ENCODE results near the gene CD79B.

Gene CD79B

DNA sequence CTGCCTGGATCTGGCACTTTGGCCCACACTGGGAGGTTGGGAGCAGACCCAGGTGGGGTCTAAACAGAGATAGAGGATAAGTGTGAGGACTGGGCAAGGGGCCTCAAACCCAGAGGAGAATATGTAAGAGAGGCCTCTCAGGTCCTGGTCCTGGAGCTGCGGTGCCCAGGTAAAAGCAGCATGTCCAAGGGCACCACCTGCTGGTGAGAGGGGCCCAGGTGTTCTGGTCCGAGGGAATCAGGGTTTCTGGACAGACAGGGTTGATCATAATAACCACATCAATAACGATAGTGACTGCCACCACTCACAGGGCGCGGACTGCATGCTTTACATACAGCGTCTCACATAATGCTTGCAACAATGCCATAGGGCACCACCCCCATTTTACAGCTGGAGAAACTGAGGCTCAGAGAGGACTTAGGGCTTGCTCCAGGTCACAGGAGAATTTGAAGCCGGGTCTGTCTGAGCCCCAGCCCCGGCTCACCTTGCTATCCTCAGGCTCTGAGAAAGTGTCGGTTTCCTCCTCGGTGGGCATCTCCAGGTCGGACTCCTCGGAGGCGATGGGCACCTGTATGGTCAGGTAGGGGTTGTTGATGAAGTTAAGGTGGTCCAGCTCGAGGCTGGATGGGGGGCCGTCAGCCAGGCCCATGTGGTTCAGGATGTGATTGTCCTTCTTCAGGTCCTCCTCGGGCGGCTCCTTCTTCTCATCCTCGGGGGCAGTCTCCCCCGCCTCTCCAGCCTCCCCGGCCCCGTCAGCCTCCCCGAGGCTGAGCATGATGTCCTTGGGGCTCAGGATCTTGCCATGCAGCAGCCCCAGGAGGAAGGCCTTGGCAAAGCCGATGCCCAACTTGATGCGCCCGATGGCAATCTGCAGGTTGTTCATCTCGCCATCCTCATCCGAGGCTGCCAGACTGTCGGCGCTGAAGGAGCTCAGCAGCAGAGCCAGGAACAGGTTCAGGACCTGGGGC is 19.1 kb upstream of the CD79B start:
- peak; percentile 26 for DNase-seq

DNA sequence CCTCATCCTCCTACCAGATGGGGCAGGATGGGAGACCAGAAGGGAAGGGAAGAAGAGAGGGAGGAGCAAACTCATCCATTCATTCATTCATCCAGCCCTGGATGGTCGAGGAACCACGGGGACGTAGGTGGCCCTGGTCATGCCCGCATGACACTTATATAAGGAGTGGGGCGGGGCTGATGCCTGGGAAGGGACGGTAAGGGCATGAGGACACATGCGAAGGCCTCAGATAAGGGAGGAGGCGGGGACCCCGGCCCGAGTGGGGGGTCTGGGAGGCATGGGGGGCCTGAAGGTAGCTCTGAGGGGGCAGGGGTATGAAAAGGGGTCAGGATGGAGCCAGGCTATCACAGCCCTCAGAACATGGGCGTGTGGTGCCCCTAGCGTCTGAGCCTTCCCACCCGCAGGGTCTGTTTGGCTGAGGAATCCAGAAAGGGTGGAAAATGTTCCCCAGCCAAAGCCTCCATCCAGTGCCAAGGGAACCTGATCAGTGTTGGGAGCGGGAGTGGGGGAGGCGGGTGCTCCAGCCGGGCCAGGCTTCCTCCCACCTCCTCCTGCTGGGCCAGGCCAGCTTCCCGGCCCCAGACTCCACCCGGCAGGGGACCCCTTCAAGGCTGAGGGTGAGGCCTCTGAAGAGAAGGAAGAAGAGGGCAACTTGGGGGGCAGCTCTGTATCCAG is 17.6 kb upstream of the CD79B start:
- no peak for DNase-seq

- no peak for DNase-seq
These were observed 16.4 kb upstream of the CD79B start for GRCh38 chr17:63948521-63948920.

DNA sequence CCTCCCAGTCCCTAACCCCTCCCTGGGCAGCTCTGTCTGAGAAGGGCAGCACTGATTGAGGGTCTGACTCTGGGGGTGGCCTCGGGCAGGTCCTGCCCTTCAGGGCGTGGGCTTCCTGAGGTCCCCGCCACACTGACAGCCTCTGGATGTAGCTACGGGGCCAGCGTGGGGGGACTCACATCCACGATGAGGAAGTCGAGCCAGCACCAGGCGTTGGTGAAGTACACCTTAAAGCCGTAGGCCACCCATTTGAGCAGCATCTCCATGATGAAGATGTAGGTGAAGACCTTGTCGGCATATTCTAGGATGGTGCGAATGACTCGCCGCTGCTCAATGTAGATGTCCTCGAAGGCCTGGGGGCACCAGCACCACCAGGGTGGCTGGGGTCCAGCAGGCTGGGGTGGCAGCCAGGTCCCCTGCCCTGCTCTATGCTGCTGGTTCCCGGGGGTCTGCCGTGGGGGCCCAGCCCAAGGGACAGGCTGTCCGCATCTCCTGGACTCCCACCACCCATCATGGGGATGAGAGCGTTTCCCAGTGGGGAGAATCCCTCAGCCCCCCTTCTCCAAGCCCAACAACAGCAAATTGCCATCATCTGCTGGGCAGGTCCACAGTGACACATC is 15.7 kb upstream of the CD79B start:
- DNase-seq = no peak

DNA sequence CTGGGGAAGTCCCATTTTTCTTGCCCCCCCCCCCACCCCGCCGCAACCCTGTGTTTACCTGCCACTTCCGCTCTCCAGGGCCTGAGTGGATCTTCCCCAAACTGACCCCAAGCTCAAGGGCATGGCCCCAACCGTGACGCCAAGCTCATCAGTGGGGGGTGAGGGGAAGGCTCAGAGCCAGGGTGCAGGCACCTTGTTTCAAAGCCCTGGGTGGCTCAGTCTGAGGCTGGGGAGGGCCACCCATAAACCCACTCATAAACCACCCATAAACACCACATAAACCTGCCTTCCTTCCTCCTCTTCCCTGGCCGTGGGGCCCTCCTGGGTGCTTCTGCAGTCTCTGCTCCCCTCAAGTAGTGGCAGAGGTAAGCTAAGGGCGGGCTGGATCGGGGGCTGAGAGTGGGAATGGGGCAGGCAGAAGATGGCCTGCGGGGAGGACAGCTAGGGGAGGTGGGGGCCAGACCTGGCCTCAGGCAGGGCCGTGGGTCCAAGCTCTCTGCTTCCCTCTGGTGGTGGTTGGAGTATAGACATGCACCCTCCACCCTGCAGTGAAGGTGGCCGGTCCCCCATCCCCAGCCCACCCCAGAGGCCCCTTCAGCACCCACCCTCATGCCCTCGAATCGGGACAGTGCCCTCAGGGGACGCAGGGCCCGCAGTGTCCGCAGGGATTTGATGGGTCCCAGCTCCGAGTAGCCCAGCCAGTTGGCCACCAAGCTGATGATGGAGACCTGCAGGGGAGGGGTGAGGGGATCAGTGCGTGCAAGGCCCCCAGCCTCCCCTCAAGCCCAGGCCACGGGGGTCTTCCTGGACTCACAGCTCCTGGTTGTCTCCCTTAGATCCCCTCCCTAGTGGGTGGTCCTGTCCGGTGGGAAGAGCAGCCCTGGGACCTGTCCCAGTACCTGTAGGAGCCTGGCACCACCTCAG is 14.6 kb upstream of the CD79B start:
- peak; percentile 80 for DNase-seq

GRCh38 chr17:63945784-63946439 is 13.8 kb upstream of the CD79B start:
- DNase-seq = no peak

- DNase-seq = no peak
These were observed 12.8 kb upstream of the CD79B start for GRCh38 chr17:63944736-63945499.

GRCh38 chr17:63943745-63944144 is 11.6 kb upstream of the CD79B start:
- no peak for DNase-seq

DNA sequence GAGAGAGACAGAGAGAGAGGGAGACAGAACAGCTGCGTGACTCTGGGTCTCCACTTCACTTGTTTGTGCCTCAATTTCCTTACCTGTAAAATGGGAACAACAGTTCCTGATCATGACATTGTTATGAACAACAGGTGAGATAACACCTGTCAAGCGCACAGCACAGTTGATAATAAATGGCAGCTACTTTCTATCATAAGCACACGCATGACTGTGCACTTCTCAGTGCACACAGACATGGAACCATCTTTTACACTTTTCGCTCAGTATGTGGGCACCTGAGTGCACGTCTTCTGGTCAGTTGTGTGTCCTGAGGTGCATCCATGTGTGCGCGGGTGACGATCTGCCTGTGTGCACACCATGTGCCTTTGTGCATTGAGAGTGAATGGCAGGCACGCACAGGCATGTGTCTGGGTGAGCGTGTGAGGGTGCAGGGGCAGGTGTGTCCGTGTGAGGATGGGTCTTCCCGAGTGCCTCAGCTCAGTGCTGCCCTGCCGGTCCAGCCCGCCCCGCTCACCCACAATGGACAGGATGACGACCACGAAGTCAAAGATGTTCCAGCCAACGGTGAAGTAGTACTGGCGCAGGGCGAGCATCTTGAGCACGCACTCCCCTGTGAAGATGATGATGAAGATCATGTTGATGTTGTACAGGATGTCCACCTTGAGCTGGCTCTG is 10.3 kb upstream of the CD79B start:
- no peak for DNase-seq

DNA sequence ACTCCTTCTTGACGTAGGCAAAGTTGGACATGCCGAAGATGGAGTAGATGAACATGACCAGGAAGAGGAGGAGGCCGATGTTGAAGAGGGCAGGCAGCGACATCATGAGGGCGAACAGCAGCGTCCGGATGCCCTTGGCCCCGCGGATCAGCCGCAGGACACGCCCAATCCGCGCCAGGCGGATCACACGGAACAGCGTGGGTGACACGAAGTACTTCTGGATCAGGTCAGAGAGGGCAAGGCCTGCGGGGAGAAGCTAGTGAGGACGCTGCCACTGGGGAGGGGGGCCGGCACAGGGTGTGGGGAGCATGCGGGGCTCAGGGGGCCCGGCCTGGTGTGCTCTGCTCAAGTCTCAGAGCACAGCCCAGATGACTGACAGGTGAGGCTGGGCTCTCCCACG is 9.6 kb upstream of the CD79B start:
- DNase-seq = no peak

DNA sequence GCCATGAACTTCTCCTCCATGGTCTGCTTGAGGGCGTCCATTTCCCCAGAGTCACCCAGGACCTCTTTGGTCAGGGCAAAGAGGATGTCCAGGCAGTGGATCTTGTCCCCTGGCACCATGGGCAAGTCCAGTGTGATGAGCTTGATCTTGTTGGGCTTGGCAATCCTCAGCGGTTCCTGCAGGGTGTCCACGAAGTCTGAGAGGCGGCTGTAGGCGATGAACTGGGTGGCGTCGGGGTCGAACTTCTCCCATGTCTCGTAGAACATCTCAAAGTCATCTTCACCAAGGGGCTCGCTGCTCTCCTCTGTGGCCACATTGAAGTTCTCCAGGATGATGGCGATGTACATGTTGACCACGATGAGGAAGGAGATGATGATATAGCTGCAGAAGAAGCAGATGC is 9.0 kb upstream of the CD79B start:
- DNase-seq = no peak

DNA sequence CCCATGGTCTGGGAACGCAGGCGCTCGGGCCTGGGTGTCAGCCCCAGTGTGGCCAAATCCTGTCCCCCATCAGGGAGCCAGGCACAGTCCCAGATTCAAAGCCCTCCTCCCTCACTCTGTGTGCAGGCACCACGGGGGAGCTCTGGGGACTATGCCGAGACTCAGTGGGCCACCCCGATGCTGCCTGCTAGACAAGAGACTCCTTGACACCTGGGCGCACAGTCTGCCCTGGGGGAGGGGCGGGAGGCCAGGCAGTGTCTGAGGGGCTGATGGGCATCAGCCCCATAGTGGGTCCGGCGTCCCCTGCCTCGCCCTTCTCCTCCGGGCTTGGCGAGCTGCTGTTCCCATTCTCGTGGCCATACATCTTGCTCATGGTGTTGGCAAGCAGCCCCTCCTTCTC is 8.5 kb upstream of the CD79B start:
- DNase-seq = no peak

GRCh38 chr17:63939884-63940283 is 7.8 kb upstream of the CD79B start:
- no peak for DNase-seq

DNA sequence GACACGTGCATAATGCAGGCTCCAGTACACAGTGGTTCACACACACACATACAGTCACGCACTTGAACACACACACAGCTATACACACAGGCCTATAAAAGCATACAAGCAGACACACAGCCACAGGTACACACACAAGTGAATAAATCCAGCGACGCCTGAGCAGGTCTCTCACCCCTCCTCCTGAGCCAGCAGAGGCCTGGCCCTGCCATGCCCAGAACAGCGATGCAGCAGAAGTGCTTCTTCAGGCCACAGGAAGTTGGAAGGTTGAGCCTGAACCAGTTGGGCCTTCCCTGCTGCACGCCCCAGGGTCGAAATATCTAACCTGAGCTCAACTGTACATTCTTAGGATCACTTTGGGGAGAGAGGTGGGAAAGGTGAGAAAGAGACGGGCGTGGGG is 7.3 kb upstream of the CD79B start:
- DNase-seq = no peak

DNA sequence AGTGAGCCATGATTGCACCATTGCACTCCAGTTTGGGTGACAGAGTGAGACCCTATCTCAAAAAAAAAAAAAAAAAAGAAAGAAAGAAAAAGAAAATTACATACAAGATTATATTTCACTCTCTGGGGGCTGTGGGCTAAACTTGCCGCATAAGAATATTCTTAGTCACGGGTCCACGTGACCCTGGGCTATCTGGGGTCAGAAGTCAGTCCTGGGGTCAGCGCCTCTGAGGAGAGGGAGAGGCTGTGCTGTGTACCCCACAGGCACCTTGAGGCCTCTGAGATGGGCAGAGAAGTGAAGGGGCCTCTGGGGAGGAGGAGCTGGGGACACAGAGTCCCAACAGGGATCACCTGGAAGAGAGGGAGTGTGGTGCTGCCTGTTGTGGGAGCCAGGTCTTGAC is 5.8 kb upstream of the CD79B start:
- DNase-seq = no peak

GRCh38 chr17:63937319-63937718 is 5.2 kb upstream of the CD79B start:
- DNase-seq = no peak

- no peak for DNase-seq
These were observed 2.3 kb upstream of the CD79B start for GRCh38 chr17:63934183-63935112.

DNA sequence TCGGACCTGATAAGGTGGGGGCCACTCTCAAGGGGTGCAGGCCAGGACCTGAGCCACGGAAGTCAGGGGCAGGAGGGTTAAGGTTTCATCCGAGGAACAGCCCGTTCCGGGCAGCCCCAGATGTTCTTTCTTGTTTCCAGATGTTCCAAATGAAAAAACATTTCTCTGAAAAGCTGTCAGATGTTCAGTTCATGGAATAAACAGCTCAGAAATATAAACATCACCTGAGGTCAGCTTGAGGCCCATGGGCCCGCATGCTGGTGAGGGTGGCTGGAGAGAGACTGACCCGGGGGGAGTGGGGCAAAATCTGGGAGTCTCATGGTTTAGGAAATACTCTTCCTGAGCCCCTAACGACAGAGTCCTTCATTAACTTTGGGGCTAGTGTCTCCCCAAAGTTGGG is 1.5 kb upstream of the CD79B start:
- no peak for DNase-seq

DNA sequence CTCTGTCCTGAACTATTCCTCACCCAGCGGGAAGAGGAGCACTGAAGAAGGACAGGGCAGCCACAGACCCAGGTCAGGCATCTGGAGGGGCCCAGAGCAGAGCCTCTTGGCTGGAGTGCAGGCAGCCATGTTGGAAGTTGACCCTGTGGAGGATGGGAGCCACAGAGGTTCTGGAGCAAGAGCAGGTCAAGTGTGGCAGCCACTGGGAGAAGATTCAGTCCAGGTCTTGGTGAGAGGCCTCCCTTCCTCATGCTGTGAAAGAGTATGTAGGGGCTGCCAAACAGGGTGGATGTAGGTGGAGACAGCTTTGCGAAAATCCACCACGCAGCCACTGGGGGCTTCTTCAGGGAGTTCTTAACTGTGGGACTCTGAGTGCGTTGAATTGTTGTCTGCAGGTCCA is 590 bp upstream of the CD79B start:
- no peak for DNase-seq

Data from activated CD4-positive, alpha-beta T cell treated with anti-CD3 and anti-CD28 coated beads, Interleukin-2, Interleukin-6, amounts not matched to agents 100 ng/mL and 50 ng/mL, durations not matched to agents 16 hours and 8 hours (primary cell).